GM04503 (cell line): ENCODE results near the gene FBXW10.
"Not testable (repeated sequence)": the region's sequence is repeated elsewhere in the genome, so short reads cannot be mapped to it uniquely, and the experiment has no call there.

Source experiments
- DNase-seq: peaks from one replicate; pipeline ENCODE4 v3.0.0-alpha.2; 2012; ENCODE audit warnings: low read depth

Gene FBXW10

DNA sequence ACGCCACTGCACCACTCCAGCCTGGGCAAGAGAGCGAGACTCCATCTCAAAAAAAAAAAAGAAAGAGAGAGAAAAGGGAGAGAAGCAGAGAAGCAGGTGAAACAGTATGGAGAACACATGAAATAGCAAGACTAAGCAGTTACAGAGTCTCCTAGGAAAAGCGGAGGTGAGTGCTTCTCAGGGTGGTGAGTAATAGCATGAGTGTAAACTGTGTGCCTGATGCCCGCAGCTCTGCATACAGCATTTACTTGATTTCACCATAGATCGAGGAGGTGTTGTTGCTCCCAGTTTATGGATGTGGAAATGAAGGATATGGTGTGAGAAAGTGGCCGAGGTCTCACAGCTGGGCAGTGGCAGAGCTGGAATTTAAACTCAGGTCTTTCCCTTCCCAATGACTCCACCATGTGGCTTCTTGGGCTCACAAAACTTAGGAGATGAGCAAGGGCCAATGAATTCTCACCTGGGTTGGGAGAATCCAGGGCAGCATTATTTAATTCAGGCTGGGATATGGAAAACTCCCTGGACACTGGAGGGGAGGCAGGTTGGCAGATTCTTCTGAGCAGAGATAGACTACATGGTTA, 10.1 kb downstream of the FBXW10 start:
- not testable (repeated sequence) for DNase-seq

DNA sequence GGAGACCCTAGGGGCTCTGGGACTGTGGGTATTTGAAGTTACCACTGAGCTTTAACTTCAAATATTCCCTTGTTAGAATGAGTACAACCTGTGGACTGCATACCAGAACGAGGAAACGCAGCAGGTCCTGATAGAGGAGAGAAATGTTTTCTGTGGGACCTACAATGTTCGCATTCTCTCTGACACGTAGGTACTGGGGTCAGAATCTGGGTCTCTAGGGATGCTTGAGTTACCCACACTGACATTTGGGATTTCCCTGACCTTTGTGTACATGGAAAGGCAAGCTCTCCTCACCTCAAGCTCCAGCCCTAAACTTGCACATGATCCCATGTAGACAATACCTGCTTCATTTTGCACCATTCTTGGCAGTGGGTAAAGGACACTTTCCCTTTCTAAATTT, 12.1 kb downstream of the FBXW10 start:
- not testable (repeated sequence) for DNase-seq

DNA sequence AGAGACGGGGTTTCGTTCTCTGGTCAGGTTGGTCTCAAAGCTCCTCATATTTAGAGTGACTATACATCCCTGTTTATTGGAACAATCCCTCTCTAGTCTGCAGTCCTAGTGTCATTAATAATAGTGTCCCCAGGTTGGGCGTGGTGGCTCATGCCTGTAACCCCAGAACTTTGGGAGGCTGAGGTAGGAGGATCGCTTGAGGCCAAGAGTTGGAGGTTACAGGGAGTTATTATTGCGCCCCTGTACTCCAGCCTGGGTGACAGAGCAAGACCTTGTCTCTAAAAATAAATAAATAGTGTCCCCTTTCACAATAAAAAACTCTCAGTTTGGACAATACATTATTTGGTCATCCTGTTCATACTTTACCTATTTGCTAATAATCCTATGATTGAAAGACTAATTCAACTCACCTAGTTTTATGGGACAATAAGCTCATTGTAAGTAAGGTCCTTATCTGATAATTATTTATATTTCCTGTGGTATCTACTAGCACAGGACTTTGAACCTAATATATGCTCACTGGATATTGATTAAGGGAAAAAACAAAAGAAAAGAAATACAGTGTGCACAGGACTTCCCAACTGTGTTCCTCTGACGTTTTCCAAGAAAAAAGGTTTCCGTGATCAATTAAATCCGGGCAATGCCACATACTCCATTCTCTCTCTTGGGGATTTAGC, 13.7 kb downstream of the FBXW10 start:
- DNase-seq: not testable (repeated sequence)

DNA sequence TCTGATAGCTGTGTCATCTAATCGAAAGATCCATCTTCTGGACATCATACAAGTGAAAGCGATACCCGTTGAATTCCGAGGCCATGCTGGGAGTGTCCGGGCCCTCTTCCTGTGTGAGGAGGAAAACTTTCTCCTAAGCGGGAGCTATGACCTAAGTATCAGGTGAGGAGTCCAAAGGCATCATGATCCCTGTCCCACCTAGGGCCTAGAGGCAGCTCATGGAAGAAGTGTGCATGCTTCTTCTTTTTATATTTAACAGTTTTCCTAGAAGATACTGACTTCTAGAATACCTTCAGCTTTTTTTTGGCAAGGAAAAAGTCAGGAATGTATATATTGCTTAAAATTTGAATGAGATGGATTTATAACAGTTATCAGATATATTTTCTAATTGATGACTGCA, 14.5 kb downstream of the FBXW10 start:
- DNase-seq: not testable (repeated sequence)

DNA sequence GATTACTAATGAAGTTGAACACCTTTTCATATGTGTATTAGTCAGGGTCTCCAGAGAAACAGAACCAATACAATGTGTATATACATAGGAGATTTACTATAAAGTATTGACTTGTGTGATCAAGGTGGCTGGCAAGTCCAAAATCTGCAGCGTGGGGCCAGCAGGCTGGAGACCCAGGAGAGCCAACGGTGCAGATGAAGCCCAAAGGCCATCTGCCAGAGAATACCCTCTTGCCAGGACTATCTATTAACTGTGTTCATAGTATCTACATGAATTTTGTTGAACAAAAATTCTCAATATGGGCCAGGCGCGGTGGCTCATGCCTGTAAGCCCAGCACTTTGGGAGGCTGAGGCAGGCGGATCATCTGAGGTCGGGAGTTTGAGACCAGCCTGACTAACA, 16.4 kb downstream of the FBXW10 start:
- DNase-seq: not testable (repeated sequence)

DNA sequence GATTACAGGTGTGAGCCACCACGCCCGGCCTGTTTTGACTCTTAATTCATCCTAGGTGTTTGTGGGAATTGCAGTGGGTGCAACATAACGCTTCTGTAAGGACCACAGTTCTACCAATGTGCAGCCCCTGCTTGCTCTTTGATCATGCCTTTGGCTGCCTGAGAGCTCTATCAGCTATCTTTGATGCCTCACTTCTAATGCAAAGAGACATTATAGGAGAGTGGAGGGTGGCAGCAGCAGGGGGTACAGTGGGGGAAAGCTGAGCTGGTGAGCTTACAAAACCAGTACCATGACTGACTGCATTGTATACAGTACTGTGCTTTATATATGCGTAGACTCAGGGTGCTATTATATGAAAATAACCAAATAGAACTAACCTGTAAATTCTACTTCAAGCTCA, 26.7 kb downstream of the FBXW10 start:
- not testable (repeated sequence) for DNase-seq

DNA sequence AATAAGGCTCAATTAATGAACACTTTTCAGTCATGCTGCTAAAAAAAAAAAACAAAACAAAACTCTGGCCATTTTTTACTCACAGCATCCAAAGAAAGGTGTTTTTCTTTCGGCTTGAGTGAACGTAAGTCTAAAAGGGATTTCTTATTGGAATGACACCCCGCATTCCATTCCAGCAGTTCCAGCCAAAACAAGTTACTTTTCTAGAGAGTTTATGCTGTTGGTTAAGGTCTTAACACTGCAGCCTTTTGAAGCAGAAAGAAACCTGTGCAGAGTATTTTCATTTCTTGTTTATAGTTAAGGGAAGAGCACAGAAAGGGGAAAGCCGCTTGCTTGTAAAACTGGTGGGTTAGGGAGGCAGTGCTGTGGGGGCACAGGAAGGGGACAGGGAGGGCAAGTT, 27.2 kb downstream of the FBXW10 start:
- DNase-seq: not testable (repeated sequence)

DNA sequence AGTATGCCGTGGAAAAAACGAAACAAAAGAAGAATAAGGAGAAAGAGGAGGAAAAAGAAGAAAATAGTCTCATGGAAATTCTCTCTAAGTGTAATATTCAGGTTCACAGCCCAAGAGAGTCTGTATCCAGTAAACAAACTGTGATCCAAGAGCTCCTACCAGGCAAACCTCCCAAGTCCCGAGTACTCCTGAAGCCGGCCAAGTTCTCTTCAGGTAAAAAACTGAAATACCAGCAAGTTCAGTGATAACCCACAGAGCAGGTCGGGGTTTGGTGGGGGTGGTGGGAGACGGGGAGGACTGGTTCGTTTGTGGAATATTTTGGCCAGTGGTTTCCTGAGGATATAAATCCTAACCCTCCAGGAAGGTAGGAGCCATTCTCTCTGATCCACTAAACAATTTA, 28.6 kb downstream of the FBXW10 start:
- no peak for DNase-seq

DNA sequence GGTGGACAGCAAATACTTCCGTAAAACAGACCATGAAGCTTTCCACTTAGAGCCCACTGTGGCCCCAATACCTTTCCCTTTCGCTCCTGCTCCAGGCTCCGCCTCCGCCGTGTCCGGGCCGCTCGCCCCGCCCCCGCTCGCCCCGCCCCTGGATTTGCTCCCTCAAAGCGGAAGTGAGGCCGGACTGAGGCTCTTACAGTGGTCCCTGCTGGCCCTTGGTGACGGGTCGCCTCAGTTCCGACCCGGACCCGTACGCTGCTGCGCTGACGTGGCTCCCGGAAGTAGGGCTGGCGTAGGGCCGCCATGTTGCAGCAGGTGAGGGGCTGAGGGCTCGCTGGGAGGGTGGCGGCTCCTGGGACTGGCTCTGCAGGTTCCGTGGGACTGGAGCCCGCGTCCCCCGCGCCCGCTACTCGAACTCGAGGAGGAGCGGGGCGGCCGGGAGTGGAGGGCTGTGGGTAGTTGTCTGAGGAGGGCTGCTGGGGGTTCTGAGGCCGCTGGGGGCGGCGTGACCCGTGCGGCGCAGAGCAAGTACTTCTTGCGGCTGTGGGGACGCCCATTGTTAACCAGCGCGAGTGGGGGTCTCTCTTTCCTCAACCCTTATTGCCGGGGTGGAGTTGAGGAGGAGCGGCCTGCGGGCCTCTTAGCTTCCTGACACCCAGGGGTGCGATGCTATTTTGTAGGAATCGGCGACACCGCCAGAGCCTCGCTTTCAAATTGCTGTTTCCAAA, 37.3 kb downstream of the FBXW10 start, which contains the start of gene TVP23B:
Gene TVP23B, plus strand, starts transcription at position 193 of the 728 bp plus-strand sequence. Its CDS starts 111 bp downstream, at position 304.
- peak; percentile 50 for DNase-seq

DNA sequence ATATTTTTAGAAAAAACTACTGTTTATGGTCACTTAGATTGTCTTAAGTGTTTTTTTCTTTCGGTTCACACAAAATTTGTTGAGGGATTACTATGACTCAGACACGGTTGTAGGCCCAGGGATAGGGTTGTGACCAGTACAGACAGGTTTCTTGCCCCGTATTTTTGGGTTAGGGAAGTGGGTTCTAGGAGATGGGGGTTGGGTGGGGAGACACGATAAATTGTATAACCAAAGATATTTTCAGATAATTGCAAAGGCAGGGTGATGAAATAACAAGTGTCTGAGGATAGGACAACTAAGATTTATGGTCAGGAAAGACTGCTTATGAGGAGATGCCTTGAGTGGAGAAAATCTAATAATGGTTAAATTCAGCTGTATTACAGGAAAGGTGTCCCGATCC, 38.0 kb downstream of the FBXW10 start:
- DNase-seq: not testable (repeated sequence)

DNA sequence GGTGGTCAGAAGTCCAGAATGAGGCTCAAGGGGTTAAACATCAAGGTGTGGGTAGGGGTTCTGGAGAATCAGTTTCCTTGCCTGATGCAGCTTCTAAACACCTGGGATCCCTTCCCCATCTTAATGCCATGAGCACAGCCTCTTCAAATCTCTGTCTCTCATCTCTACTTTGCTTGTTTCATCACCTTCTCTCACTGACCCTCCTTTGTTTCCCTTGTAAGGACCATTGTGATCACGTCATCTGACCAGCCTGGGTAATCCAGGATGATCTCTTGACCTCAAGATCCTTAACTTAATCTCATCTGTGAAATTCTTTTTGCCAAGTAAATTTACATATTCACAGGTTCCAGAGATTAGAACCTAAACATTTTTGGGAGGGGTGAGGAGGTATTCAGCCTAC, 42.1 kb downstream of the FBXW10 start:
- not testable (repeated sequence) for DNase-seq

DNA sequence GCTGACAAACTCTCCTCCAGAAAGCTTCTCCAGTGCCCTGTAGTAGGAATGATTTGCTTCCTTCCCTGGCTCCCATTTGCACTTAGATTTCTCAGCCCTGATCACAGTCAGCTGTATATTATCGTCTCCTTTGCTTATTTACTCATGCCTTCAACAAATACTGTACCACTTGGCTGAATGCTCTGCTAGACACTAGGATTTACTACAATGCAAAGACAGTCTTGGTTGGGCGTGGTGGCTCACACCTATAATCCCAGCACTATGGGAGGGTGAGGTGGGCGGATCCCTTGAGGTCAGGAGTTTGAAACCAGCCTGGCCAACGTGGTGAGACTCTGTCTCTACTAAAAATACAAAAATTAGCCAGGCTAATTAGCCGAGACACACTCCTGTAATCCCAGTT, 43.0 kb downstream of the FBXW10 start:
- DNase-seq: not testable (repeated sequence)

DNA sequence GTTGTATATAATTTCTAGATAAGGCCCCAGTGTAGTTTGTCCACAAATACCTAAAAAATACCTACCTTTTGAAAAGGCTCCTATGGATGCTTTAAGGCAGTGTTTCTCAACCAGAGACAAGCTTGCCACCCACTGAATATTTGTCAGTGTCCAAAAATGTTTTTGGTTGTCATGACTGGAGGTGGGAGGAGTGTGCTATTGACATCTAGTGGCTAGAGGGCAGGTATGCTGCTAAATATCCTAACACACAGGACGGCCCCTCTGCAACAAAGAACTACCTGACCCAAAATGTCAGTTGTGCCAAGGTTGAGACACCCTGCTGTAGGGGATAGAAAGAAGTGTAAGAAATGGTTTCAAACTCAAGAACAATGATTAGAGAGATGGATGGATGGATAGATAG, 47.5 kb downstream of the FBXW10 start:
- not testable (repeated sequence) for DNase-seq

DNA sequence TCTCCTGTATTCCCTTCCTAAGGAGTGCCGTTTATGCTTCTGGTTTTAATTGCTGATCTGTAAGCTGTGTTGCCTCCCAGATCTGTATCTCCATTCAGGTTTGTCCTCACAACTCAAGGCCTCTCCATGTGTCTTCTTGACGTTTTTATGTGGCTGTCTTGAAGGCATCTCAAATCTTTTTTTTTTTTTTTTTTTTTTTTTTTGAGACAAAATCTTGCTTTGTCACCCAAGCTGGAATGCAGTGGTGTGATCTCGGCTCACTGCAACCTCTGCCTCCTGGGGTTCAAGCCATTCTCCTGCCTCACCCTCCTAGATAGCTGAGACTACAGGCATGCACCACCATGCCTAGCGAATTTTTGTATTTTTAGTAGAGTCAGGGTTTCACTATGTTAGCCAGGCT, 51.0 kb downstream of the FBXW10 start:
- DNase-seq: peak; percentile 13

DNA sequence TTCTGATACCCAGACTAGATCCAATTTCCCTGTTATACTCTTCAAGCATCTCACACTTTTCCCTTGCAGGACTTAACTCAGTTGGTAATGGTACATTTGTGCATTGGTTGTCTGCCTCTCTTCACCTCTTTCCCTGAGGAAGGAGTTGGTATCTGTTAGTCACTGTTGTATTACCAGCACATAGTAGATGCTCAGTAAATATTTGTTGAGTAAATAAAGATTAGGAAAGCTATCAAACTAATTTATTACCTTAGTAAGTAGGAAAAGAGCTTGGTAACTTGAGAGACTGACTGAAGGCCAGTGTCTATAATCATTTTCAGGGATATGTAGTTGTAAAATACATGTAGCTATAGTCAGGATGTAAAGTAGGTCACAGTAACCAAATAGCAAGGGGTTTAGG, 53.0 kb downstream of the FBXW10 start:
- DNase-seq: not testable (repeated sequence)

DNA sequence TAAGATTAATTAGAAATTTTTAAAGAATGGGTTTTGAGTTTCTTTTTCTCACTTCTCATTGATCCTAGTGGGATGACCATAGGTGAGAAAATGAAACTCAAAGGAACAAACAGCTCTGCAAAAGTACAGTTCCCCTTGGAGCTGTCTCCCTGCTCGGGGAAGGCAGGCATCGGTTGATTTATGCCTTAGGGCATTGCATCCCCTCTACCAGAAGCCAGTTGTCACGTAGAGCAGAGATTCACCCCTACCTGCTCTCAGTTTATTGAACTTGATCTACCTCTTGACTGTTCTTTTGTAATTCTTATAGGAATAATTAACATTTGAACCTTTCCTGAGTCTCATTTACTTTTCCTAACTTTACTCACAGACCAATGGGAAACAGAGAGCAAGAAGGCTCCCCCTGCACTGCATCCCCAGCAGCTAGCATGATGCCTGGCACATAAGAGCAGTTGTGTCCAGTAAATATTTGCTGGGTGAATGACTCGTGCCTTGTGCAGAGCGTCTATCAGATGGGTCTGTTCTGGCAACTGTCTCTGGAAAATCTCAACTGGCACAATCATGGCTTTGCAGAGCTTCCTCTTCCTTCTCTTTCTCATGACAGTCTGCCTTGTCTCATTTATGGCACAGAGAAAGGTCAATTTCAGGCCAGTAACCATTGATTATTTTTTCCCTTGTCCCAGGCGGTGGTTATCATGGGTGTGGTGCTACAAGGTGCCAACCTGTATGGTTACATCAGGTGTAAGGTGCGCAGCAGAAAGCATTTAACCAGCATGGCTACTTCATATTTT, 59.8 kb downstream of the FBXW10 start:
- DNase-seq: not testable (repeated sequence)

DNA sequence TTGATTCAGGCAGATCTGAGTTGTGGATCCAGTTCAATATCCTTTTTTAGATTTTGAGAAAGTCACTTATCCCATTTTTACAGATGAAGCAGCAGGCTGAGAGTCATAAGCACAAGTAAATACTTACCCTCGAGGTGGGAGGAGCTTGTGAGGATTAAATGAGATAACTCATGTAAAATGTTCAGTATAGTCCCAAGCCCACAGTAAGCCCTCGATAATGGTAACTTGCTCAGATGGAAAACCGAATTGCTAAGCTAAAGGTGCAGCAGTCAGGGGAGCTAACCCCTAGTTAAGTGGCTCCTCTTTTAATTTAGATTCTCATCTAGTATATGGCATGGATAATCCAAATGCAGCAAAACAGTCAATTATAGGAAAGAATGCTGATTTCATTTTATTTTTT, 72.1 kb downstream of the FBXW10 start:
- DNase-seq: not testable (repeated sequence)

DNA sequence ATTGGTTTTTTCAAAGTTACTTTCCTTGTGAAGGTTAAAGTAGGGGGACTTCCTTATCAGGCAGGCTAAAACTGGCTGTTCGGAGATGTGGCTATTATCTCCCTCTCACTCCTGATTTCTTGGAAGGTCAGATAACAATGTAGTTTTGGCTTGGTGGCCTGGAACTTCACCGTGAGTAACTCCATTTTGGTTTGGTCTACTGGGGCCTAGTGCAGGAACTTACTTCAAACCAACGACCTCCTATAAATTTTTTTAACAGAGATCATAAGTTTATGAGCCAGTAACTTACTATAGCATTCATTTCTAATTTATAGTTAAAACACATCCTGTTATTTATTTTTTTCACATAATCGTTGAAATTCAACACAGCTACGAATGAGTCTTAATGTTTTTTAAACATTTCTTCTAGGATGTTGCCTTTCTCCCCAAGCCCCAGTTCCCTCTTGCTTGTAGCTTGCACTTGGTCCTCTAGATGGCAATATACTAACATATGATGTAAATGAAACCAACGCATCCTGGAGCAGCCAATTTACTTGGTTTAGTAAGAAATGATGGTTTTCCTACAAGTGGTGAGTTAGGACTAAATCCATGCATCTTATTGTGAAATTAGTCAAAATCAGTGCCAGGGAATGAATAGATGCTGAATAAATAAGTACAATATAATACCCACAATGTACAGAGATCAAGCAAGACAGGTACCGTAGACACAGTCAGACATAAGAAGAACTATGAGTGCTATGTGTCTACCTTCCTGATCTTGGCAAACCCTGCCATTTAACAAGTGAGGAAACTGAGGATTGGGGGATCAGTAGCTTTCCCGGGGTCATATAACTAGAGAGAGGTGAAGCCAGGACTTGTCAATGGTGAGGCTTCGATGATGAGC, 72.9 kb downstream of the FBXW10 start:
- not testable (repeated sequence) for DNase-seq

DNA sequence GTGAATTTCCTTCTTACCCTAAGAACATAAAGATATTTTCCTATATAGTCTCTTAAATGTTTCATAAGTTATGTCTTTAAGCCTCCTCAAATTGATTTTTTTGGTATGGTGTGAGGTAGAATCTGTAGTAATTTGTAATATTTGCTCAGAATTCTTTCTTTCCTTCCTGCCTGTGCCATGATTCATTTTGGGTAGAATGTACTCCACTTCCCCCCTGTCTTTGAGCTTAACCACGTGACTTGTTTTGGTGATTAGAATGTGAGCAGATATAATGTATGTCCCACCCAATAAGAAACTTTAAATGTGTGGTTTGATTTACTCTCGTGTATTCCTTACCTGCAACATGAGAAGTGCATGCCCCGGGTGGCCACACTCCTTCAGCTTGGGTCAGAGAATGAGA, 77.6 kb downstream of the FBXW10 start:
- DNase-seq: not testable (repeated sequence)

DNA sequence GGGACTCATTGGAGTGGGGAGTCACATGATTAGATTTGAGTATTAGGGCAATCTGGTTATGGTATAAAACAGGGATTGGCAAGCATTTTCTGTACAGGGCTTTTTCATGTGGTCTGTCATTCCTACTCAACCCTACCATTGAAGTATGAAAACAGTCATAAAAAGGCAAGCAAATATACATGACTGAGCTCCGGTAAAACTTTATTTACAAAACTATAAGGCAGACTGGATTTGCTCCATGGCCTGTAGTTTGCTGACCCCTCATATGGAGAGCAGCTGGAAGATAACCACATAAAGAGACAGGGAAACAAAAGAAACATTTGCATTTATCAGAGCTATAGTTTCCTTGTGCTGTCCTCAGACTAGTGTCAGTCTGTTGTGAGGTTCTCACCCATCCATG, 83.8 kb downstream of the FBXW10 start:
- DNase-seq: not testable (repeated sequence)
